Globus pallidus (tissue), 1 donor: Measurements from ENCODE around the gene TAL1.
A peak's percentile ranks its signal among the peaks of the same experiment; 100 is the strongest.

Experiments used
- DNase-seq: peaks from one replicate; pipeline ENCODE4 v3.0.0-alpha.2; 2015; ENCODE audit warnings: low spot score

TAL1 gene

GRCh38 chr1:47188791-47189785, 42.9 kb downstream of the TAL1 start:
- DNase-seq: no peak

- DNase-seq: no peak
Measured at GRCh38 chr1:47187926-47188250, 44.1 kb downstream of the TAL1 start.

- no peak for DNase-seq
Measured at GRCh38 chr1:47187231-47187925, 44.6 kb downstream of the TAL1 start.

GRCh38 chr1:47186267-47187185, 45.5 kb downstream of the TAL1 start:
- no peak for DNase-seq

- DNase-seq: no peak
Measured at GRCh38 chr1:47184822-47185677, 47.0 kb downstream of the TAL1 start.

GRCh38 chr1:47184090-47184821, 47.8 kb downstream of the TAL1 start:
- no peak for DNase-seq

- DNase-seq: no peak
Measured at GRCh38 chr1:47183308-47184089, 48.5 kb downstream of the TAL1 start.

- no peak for DNase-seq
Measured at GRCh38 chr1:47182676-47183235, 49.3 kb downstream of the TAL1 start.

- no peak for DNase-seq
Measured at GRCh38 chr1:47181955-47182675, 49.9 kb downstream of the TAL1 start.

GRCh38 chr1:47181095-47181954, 50.7 kb downstream of the TAL1 start:
- no peak for DNase-seq

GRCh38 chr1:47180603-47181094, 51.4 kb downstream of the TAL1 start:
- DNase-seq: no peak

- DNase-seq: no peak
Measured at GRCh38 chr1:47179988-47180563, 51.9 kb downstream of the TAL1 start.

- peak; percentile 70 for DNase-seq
Measured at GRCh38 chr1:47179017-47179987, 52.7 kb downstream of the TAL1 start.

- no peak for DNase-seq
Measured at GRCh38 chr1:47178654-47179016, 53.4 kb downstream of the TAL1 start.

GRCh38 chr1:47178020-47178419, 54.0 kb downstream of the TAL1 start:
- no peak for DNase-seq
